Endothelial cell of umbilical vein (primary cell): ENCODE measurements around the gene TBX4. TPM values are rescaled to one million over a fixed set of nuclear protein-coding genes. Genes with fewer than 3 reads are reported as not detected.

Source experiments
- BruUV-seq: library from RNA; stranded (reverse); fragments of 400-500 nt; replicated peaks from 2 replicates; lab custom pipeline; 2021; lab: Mats Ljungman, UMichigan
- CTCF ChIA-PET: fragments of 300-600, 350-600 bp; sonication (Branson Sonifier 250); formaldehyde crosslinking; loops from one replicate; lab custom pipeline; 2021; ENCODE audit warnings: antibody characterized with exemption, inconsistent platforms; lab: Charles Lee
- POLR2A ChIA-PET: fragments of 300-600, 350-600 bp; sonication (Branson Sonifier 250); formaldehyde crosslinking; loops from one replicate; lab custom pipeline; 2021; ENCODE audit warnings: antibody characterized with exemption, inconsistent platforms; lab: Charles Lee
- DNase-seq: peaks from one replicate; pipeline ENCODE4 v3.0.0-alpha.2; 2011; ENCODE audit warnings: low read depth, low spot score
- FAIRE-seq: peaks from 2 replicates; lab custom pipeline; 2011; peaks lifted over from hg19 to GRCh38; lab: Jason Lieb, UNC
- H2AFZ ChIP-seq: 2 replicates; pipeline ENCODE4 v1.6.0; 2012; ENCODE audit warnings: low read depth, low read length, control low read depth, inconsistent platforms
- H3K27ac ChIP-seq: 2 replicates; pipeline ENCODE4 v1.5.1; 2011; ENCODE audit warnings: low read depth, mild to moderate bottlenecking, control low read depth, low read length, moderate library complexity; ENCODE audit not compliant: insufficient read depth
- H3K27me3 ChIP-seq, 2 experiments: 2 replicates each; pipeline versions ENCODE4 v1.6.0 to v1.6.1; 2011; ENCODE audit warnings: low read length in 2 of 2, mixed read lengths in 1 of 2; ENCODE audit not compliant: control insufficient read depth in 2 of 2, insufficient read depth in 2 of 2
- H3K36me3 ChIP-seq, 2 experiments: 2 replicates in 1 of 2; 3 replicates in 1 of 2; pipeline ENCODE4 v1.5.1; 2011; ENCODE audit warnings: low read length in 2 of 2, mild to moderate bottlenecking in 1 of 2, moderate library complexity in 1 of 2; ENCODE audit not compliant: control insufficient read depth in 2 of 2, insufficient read depth in 2 of 2; ENCODE audit errors: extremely low read depth in 1 of 2
- H3K4me1 ChIP-seq: 3 replicates; pipeline ENCODE4 v1.5.1; 2011; ENCODE audit warnings: mild to moderate bottlenecking, low read length; ENCODE audit not compliant: control insufficient read depth, insufficient read depth; ENCODE audit errors: extremely low read depth
- H3K4me2 ChIP-seq: 2 replicates; pipeline ENCODE4 v1.6.1; 2011; ENCODE audit warnings: low read length, control low read depth, mixed read lengths; ENCODE audit not compliant: insufficient read depth
- H3K4me3 ChIP-seq, 3 experiments: fragments of 200-600 bp in 1 of 3; sonication (generic), shearing (Covaris generic) in 1 of 3; replicated peaks in 1 of 3; 2 replicates each; pipeline ENCODE4 v1.5.1; 2011 to 2016; ENCODE audit warnings: control low read depth in 3 of 3, low read length in 3 of 3, mild to moderate bottlenecking in 2 of 3, inconsistent platforms in 1 of 3, low read depth in 1 of 3, moderate library complexity in 1 of 3; ENCODE audit not compliant: insufficient read depth in 1 of 3
- H3K79me2 ChIP-seq: 2 replicates; pipeline ENCODE4 v1.6.0; 2012; ENCODE audit warnings: low read length, inconsistent platforms; ENCODE audit not compliant: control insufficient read depth, insufficient read depth
- H3K9ac ChIP-seq: replicated peaks from 2 replicates; pipeline ENCODE3; 2011; ENCODE audit warnings: low read length, control low read depth; ENCODE audit not compliant: insufficient read depth; ENCODE audit errors: extremely low read depth
- H3K9me1 ChIP-seq: replicated peaks from 3 replicates; pipeline ENCODE4 v1.6.0; 2011; ENCODE audit warnings: mild to moderate bottlenecking, low read length; ENCODE audit not compliant: control insufficient read depth, insufficient read depth; ENCODE audit errors: extremely low read depth
- H3K9me3 ChIP-seq: replicated peaks from 2 replicates; pipeline ENCODE4 v1.5.1; 2012; ENCODE audit warnings: low read length, inconsistent platforms; ENCODE audit not compliant: control insufficient read depth, insufficient read depth
- H4K20me1 ChIP-seq: replicated peaks from 2 replicates; pipeline ENCODE3; 2011; ENCODE audit warnings: mild to moderate bottlenecking, low read length; ENCODE audit not compliant: control insufficient read depth, insufficient read depth; ENCODE audit errors: extremely low read depth
- CTCF ChIP-seq, 2 donors: IDR thresholded peaks; 1 replicate in 1 of 2; 2 replicates in 1 of 2; pipeline ENCODE4 v1.5.1; 2011; ENCODE audit warnings: low read length in 2 of 2, mild to moderate bottlenecking in 2 of 2, moderate library complexity in 2 of 2, control low read depth in 1 of 2, inconsistent platforms in 1 of 2, low read depth in 1 of 2; ENCODE audit not compliant: insufficient read depth in 1 of 2; ENCODE audit errors: extremely low read depth in 1 of 2
- EZH2 ChIP-seq: IDR thresholded peaks from 2 replicates; pipeline ENCODE4 v1.6.1; 2012; ENCODE audit warnings: borderline replicate concordance, low read depth, mild to moderate bottlenecking, moderate library complexity, low read length, inconsistent platforms; ENCODE audit not compliant: severe bottlenecking
- FOS ChIP-seq: IDR thresholded peaks from 2 replicates; pipeline ENCODE4 v1.6.1; 2011; ENCODE audit warnings: mild to moderate bottlenecking, low read length, moderate library complexity, borderline replicate concordance; ENCODE audit not compliant: insufficient read depth
- GATA2 ChIP-seq: IDR thresholded peaks from 2 replicates; pipeline ENCODE4 v1.7.0; 2011; ENCODE audit warnings: low read depth, mild to moderate bottlenecking, moderate library complexity, mixed read lengths, low read length; ENCODE audit not compliant: insufficient read length, insufficient read depth
- JUN ChIP-seq: IDR thresholded peaks from 2 replicates; pipeline ENCODE4 v1.6.1; 2011; ENCODE audit warnings: borderline replicate concordance, low read depth; ENCODE audit not compliant: insufficient read length, insufficient read depth
- MYC ChIP-seq: IDR thresholded peaks from one replicate; pipeline ENCODE4 v1.6.1; 2011; ENCODE audit warnings: mild to moderate bottlenecking, low read depth, low read length
- POLR2AphosphoS5 ChIP-seq: IDR thresholded peaks from 2 replicates; pipeline ENCODE4 v1.6.1; 2012; ENCODE audit warnings: low read depth, mild to moderate bottlenecking, control low read depth, low read length, moderate library complexity; ENCODE audit not compliant: insufficient read depth
- dilution Hi-C: fragments of 300-500 bp; cut with MboI; formaldehyde crosslinking; loops from one replicate; pipeline ENCODE4 v1.15.0; 2019; ENCODE audit warnings: low sequenced_read_pairs; ENCODE audit not compliant: extremely low pct_ligation_motif_present
- intact Hi-C: fragments of 100-400 bp; cut with micrococcal nuclease; formaldehyde crosslinking; loops from one replicate; pipeline ENCODE4 v1.10.0; 2022
- polyA plus RNA-seq, 4 experiments: library from polyadenylated mRNA; depleted of rRNA in 3 of 4; stranded (reverse) in 3 of 4; unstranded in 1 of 4; fragments of >200 nt; gene quantifications; 2 replicates each; pipeline versions ENCODE4 v1.2.1 to v1.2.3, GENCODE V29; 2011 to 2012; ENCODE audit warnings: missing spikeins in 1 of 4
- total RNA-seq: library from RNA; stranded (reverse); gene quantifications from 2 replicates; pipeline ENCODE4 v1.2.3, GENCODE V29; 2021
- TF ChIP-seq, protein P1 (sequence below): IDR thresholded peaks from 2 replicates; pipeline ENCODE4 v1.6.1; 2011; ENCODE audit not compliant: insufficient read depth, insufficient read length

Gene TBX4
- total and polyA plus RNA-seq, 2 donors (not counting 3 experiments of a cell fraction or from before 2014, with no cell fraction given): not detected

- intact Hi-C loops: no loop called here
- Histone ChIP-seq H3K27me3 (peaks cover 12 to 20% of the 10 kb centered on the region in 2 experiments), H3K9ac (no peak overlapping the region), H3K79me2 (no peaks in the 10 kb centered on the region), H3K9me1 (no peaks in the 10 kb centered on the region), H3K9me3 (no peaks in the 10 kb centered on the region), H3K4me2 (no peak overlapping the region), H4K20me1 (no peaks in the 10 kb centered on the region), H3K4me3 (no peak overlapping the region), H3K27ac (no peak overlapping the region), H3K4me1 (no peaks in the 10 kb centered on the region), H2AFZ (no peak overlapping the region), H3K36me3 (no peaks in the 10 kb centered on the region)
- BruUV-seq: no TSS peak
- ChIA-PET POLR2A (no interaction called here), CTCF (interaction anchor here (0.9 to 2.9 kb wide), 5 partner anchors 8 to 159 kb away, joined by 3 to 9 read pairs (median 5); no protein-coding TSS in a partner anchor)
- DNase-seq (no peak), FAIRE-seq (no peak)
- dilution Hi-C loops: no loop called here
- no peak for TF ChIP-seq JUN
- no peak for TF ChIP-seq POLR2AphosphoS5
- TF ChIP-seq CTCF (IDR thresholded peaks at IDR 0.05; ENCODE audit: extremely low read depth in 1 of 2, insufficient read depth in 1 of 2, low read depth in 1 of 2, low read length in 2 of 2): no peak
- TF ChIP-seq FOS: no peak
- TF ChIP-seq GATA2: no peak
- TF ChIP-seq MYC: no peak
- TF ChIP-seq, protein P1, sequence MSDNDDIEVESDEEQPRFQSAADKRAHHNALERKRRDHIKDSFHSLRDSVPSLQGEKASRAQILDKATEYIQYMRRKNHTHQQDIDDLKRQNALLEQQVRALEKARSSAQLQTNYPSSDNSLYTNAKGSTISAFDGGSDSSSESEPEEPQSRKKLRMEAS: no peak
- no peak for TF ChIP-seq EZH2
Measured at GRCh38 chr17:61423967-61424649, 28.1 kb upstream of the TBX4 start.
